Fibroblast of villous mesenchyme (primary cell): Measurements from ENCODE around the gene RCE1. TPM values are rescaled to one million over a fixed set of nuclear protein-coding genes. Genes with fewer than 3 reads are reported as not detected.

ENCODE experiments used
- DNase-seq: peaks from one replicate; pipeline ENCODE4 v3.0.0-alpha.2; 2010; ENCODE audit warnings: low read depth
- H3K4me3 ChIP-seq: 2 replicates; pipeline ENCODE4 v1.5.1; 2011; ENCODE audit warnings: low read depth, mild to moderate bottlenecking, low read length
- total RNA-seq: library from RNA; depleted of rRNA; stranded (reverse); fragments of >200 nt; gene quantifications from 2 replicates; pipeline ENCODE4 v1.2.3, GENCODE V29; 2012
- TF ChIP-seq, protein P1 (sequence below): IDR thresholded peaks from 2 replicates; pipeline ENCODE4 v1.5.1; 2012; ENCODE audit warnings: low read depth, mild to moderate bottlenecking, low read length; ENCODE audit not compliant: insufficient read depth

The RCE1 gene
- total RNA-seq, 1 donor, result 11.7 TPM

DNA sequence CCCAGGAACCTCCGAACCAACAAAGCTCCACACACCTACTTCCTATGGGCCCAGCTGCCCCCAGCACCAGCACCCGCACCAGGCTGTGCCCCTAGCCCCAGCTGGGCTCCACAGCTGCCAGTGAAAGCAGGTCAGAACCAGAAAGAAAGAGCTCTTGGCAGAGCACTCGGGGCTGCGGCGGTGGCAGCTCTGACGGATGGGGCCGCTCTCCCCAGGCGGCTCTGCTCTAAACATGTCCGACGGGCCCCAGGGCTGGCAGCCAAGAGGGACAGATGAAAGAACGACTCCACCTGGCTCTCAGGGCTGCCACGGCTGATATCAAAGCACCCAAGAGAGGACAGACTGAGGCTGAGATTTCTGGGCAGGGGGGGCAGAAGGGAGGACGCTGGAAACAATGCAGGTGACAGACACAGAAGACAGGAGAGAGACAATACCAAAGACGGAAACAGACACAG is 39.3 kb downstream of the RCE1 start:
- DNase-seq, result no peak
- TF ChIP-seq, protein P1, sequence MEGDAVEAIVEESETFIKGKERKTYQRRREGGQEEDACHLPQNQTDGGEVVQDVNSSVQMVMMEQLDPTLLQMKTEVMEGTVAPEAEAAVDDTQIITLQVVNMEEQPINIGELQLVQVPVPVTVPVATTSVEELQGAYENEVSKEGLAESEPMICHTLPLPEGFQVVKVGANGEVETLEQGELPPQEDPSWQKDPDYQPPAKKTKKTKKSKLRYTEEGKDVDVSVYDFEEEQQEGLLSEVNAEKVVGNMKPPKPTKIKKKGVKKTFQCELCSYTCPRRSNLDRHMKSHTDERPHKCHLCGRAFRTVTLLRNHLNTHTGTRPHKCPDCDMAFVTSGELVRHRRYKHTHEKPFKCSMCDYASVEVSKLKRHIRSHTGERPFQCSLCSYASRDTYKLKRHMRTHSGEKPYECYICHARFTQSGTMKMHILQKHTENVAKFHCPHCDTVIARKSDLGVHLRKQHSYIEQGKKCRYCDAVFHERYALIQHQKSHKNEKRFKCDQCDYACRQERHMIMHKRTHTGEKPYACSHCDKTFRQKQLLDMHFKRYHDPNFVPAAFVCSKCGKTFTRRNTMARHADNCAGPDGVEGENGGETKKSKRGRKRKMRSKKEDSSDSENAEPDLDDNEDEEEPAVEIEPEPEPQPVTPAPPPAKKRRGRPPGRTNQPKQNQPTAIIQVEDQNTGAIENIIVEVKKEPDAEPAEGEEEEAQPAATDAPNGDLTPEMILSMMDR, result no peak
- no peak overlapping the region for H3K4me3 ChIP-seq

DNA sequence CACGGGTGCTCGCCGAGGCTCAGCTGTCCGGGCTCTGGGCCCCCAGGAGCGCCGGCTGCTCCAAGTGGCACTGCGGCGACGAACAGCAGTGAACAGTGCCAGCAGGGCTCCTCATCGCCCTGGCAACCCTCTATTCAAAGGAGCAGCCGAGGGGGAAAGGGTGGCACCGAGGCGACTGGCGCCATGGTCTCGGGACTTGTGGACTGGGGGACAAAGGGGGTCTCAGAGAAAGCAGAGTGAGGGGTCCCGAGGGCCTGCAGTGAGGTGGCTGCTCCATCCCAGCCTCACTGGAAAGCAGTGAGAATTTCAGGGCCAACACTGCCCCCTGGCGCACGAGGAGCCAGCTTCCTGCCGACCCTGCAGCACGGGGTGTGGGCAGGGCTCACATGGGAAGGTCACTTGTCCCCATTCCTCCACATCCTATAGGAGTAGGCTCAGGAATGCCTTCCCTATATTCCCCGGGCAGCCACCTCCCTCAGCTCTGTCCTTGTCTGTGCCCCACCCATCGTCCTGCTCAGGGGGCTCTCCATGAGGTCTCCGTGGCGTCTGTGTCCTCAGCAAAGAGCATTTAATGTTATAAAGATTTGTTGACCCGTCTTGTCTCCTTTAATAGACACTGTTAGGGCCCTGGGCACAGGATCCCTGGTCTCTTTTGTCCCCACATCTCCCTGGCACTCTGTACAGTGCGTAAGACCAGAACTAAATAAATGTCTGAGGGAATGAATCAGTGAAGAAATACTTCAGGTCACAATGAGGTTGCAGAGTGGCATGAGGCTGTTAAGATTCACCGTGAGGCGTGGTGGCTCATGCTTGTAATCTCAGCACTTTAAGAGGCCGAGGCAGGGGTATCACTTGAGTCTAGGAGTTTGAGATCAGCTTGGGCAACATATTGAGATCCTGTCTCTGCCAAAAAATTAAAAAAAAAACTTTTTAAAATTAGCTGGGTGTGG is 40.0 kb downstream of the RCE1 start:
- peak; percentile 63 for DNase-seq
- no peak overlapping the region for H3K4me3 ChIP-seq

DNA sequence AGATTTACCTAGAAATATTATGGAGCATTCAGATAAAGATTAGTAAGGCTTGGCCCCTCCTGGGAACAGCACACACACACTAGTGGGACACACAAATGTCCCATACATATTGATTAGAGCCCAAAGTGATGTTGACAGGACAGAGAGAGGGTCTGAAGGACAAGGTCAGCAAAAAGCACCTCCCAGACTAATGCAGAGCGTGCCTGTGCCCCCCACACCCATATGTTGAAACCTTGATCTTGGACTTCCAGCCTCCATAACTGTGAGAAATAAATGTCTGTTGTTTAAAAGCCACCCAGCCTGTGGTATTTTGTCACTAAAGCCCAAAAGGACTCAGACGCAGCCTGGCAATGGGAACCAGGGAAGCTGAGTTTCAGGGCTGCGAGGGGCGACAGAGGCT is 41.2 kb downstream of the RCE1 start:
- H3K4me3 ChIP-seq, result no peak overlapping the region
- TF ChIP-seq, protein P1, result no peak
- DNase-seq, result no peak

More for the DNA sequence above, 40.0 kb downstream of the RCE1 start:
- TF ChIP-seq, protein P1, result peak; percentile 67

DNA sequence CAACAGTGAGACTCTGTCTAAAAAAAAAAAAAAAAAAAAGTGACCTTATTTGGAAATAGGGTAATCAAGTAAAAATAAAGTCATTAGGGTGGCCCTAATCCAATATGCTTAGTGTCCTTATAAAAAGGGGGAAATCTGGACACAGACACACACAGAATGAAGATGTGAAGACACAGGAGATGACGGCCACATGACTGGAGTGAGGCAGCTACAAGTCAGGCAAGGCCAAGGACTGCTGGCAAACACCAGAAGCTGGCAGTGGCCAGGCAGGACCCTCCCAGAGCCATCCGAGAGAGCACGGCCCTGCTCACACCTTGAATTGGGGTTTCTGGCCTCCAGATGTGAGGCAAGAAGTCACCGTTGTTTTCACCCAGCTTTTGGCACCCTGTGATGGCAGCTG is 42.2 kb downstream of the RCE1 start:
- H3K4me3 ChIP-seq, result no peak overlapping the region
- no peak for DNase-seq
- TF ChIP-seq, protein P1, result no peak

DNA sequence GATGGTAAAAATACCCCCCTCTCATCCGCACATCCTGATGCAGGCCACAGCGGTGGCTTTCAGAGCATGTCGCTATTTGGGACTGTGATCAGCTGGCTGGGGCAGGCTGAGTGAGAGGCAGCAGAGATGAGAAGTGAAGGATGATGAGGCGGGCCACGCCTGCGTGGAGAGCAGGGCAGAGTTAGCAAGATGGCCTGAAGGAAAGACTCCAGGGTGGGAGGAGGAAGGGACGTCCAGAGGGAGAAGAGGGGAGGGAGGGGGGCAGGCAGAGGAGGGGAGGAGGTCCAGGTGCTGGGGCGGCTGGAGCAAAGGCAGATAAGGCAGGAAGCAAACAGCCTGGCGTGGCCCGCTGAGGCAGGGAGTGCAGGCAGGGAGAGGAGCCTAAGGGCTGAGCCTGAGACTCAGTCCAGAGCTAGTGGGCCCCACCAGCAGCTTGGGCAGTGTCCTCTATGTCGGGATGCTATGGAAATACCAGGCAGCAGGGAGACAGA is 42.8 kb downstream of the RCE1 start:
- DNase-seq, result no peak
- no peak overlapping the region for H3K4me3 ChIP-seq
- TF ChIP-seq, protein P1, result no peak

GRCh38 chr11:66886671-66887221 is 43.5 kb downstream of the RCE1 start:
- TF ChIP-seq, protein P1, result no peak
- DNase-seq, result no peak
- H3K4me3 ChIP-seq, result no peak overlapping the region
